H1 (cell line): Measurements from ENCODE around the gene OR2L3. TPM values are rescaled to one million over a fixed set of nuclear protein-coding genes. Genes with fewer than 3 reads are reported as not detected.

Experiments used
- EP300 ChIP-seq, 2 experiments: IDR thresholded peaks; 1 replicate in 1 of 2; 2 replicates in 1 of 2; pipeline ENCODE4 v1.6.1; 2011 to 2012; ENCODE audit warnings: low read depth in 2 of 2, low read length in 2 of 2, mild to moderate bottlenecking in 2 of 2, borderline replicate concordance in 1 of 2, inconsistent platforms in 1 of 2, moderate library complexity in 1 of 2
- FOSL1 ChIP-seq: IDR thresholded peaks from 2 replicates; pipeline ENCODE4 v1.6.1; 2011; ENCODE audit warnings: mild to moderate bottlenecking, low read depth, low read length, moderate library complexity; ENCODE audit not compliant: insufficient read depth
- KDM5A ChIP-seq: fragments of 200-600 bp; IDR thresholded peaks from 2 replicates; pipeline ENCODE4 v1.7.1; 2012; ENCODE audit warnings: mild to moderate bottlenecking, low read length, inconsistent platforms, mixed read lengths
- MAFK ChIP-seq: IDR thresholded peaks from 2 replicates; pipeline ENCODE4 v1.6.1; 2012; ENCODE audit warnings: low read depth, mild to moderate bottlenecking, improper control_type of control experiment, low read length
- SP4 ChIP-seq: IDR thresholded peaks from 2 replicates; pipeline ENCODE4 v1.6.1; 2012; ENCODE audit warnings: low read length, inconsistent platforms
- SRF ChIP-seq: IDR thresholded peaks from 2 replicates; pipeline ENCODE4 v1.6.1; 2011; ENCODE audit warnings: mild to moderate bottlenecking, low read depth, low read length, moderate library complexity
- polyA plus RNA-seq, 7 experiments: library from polyadenylated mRNA; depleted of rRNA in 3 of 7; stranded (reverse) in 5 of 7; unstranded in 2 of 7; fragments of >200 nt in 5 of 7; fragments of 200-250 nt in 2 of 7; gene quantifications; 1 replicate in 5 of 7; 2 replicates in 1 of 7; 4 replicates in 1 of 7; pipeline versions ENCODE4 v1.2.1 to v1.2.3, GENCODE V29; 2011 to 2013; ENCODE audit warnings: missing spikeins in 2 of 7, mixed read lengths in 2 of 7
- total RNA-seq: library from RNA; stranded (reverse); fragmentation: NEBNext Ultra II Directional; extraction: Animal tissue kit (Norgen Biotek cat#: 25700); gene quantifications from 2 replicates; pipeline ENCODE4 v1.2.1, GENCODE V29; 2021

The OR2L3 gene
- total and polyA plus RNA-seq, 2 of the 8 experiments (the other 6 are each of a cell fraction or from before 2014, with no cell fraction given), result not detected

GRCh38 chr1:248013229-248013710 is 33.4 kb upstream of the OR2L3 start, which contains the start of gene OR2L5 (continued):
- TF ChIP-seq EP300 (IDR thresholded peaks at IDR 0.05; ENCODE audit: borderline replicate concordance in 1 of 2, low read depth in 2 of 2, low read length in 2 of 2), result no peak
- no peak for TF ChIP-seq KDM5A
- TF ChIP-seq SRF, result no peak
- TF ChIP-seq MAFK, result no peak
- no peak for TF ChIP-seq SP4
- no peak for TF ChIP-seq FOSL1
- TF ChIP-seq, all 59 proteins: peak for 0
